Measurements from ENCODE around the gene MLEC. TPM values are rescaled to one million over a fixed set of nuclear protein-coding genes. Genes with fewer than 3 reads are reported as not detected.

MLEC gene
- total and polyA plus RNA-seq, 5 donors from 2014 or later = 28.2 to 61.4 (median 42.3) TPM

DNA sequence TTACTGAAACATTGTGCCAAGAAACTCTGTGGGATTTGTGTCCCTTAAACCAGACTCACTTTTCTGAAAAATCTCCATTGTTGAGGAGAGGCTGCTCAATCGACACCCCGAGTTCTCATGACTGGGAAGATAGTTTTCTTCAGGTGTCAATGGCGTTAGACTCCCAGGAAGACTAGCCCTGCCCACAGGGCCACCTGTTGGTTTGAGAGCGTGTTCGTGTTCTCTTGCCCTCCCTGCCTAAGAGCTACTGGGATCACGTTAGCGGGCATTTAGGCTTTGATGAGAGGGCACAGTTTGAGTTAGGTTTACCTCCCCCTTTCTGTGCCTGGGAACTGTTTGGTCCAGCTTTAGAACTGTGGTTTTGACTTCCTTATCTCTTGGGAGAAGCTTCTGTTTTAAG lies 12.6 kb downstream of the MLEC start:
- Histone ChIP-seq H3K4me3 (ENCODE audit: low read depth, low read length) (no peak overlapping the region), H3K9me3 (ENCODE audit: control insufficient read depth in 2 of 2, low read length in 2 of 2) (no peaks in the 10 kb centered on the region), H3K4me1 (ENCODE audit: control insufficient read depth, insufficient read depth, low read length, poor library complexity, severe bottlenecking) (no peaks in the 10 kb centered on the region), H3K27me3 (ENCODE audit: control insufficient read depth, insufficient read depth, low read length) (no peaks in the 10 kb centered on the region), H3K27ac (ENCODE audit: insufficient read depth, low read length, poor library complexity, severe bottlenecking) (no peak overlapping the region), H3K36me3 (ENCODE audit: control insufficient read depth, insufficient read depth, low read length) (peaks cover 67% of the 10 kb centered on the region)
- H3K27ac Mint-ChIP-seq = peak overlapping the region in 1 of 3 donors; percentile 52
- DNase-seq (no peak), ATAC-seq (ENCODE audit: low read depth in 2 of 2) (no peak)
- H3K27me3 Mint-ChIP-seq = no peaks in the 10 kb centered on the region
- peaks cover 49% of the 10 kb centered on the region for H3K36me3 Mint-ChIP-seq
- H3K4me3 Mint-ChIP-seq = no peak overlapping the region
- peaks cover 0 to 7% (median 1%) of the 10 kb centered on the region in 4 donors for H3K4me1 Mint-ChIP-seq
- H3K9me3 Mint-ChIP-seq = no peaks in the 10 kb centered on the region

GRCh38 chr12:120700886-120701285 lies 13.9 kb downstream of the MLEC start:
- peaks cover 0 to 3% (median 0%) of the 10 kb centered on the region in 4 donors for H3K4me1 Mint-ChIP-seq
- H3K36me3 Mint-ChIP-seq = peaks cover 36% of the 10 kb centered on the region
- no peaks in the 10 kb centered on the region for H3K27me3 ChIP-seq (ENCODE audit: control insufficient read depth, insufficient read depth, low read length)
- peak overlapping the region in 2 of 3 donors; percentile 53 to 92 for H3K27ac Mint-ChIP-seq
- H3K4me3 Mint-ChIP-seq = no peak overlapping the region
- H3K9me3 Mint-ChIP-seq = no peaks in the 10 kb centered on the region
- no peaks in the 10 kb centered on the region for H3K4me1 ChIP-seq (ENCODE audit: control insufficient read depth, insufficient read depth, low read length, poor library complexity, severe bottlenecking)
- DNase-seq (no peak), ATAC-seq (ENCODE audit: low read depth in 2 of 2) (no peak)
- H3K9me3 ChIP-seq (ENCODE audit: control insufficient read depth in 2 of 2, low read length in 2 of 2) = no peaks in the 10 kb centered on the region
- H3K36me3 ChIP-seq (ENCODE audit: control insufficient read depth, insufficient read depth, low read length) = peaks cover 53% of the 10 kb centered on the region
- H3K4me3 ChIP-seq (ENCODE audit: low read depth, low read length) = no peak overlapping the region
- H3K27me3 Mint-ChIP-seq = no peaks in the 10 kb centered on the region
- no peak overlapping the region for H3K27ac ChIP-seq (ENCODE audit: insufficient read depth, low read length, poor library complexity, severe bottlenecking)

GRCh38 chr12:120702637-120703036 lies 15.7 kb downstream of the MLEC start:
- Mint-ChIP-seq H3K27ac (no peak overlapping the region), H3K4me3 (no peak overlapping the region)

GRCh38 chr12:120703311-120703942 lies 16.5 kb downstream of the MLEC start:
- no peak for ATAC-seq (ENCODE audit: low read depth in 2 of 2)
- Histone ChIP-seq H3K4me3 (ENCODE audit: low read depth, low read length) (no peak overlapping the region), H3K9me3 (ENCODE audit: control insufficient read depth in 2 of 2, low read length in 2 of 2) (no peaks in the 10 kb centered on the region), H3K4me1 (ENCODE audit: control insufficient read depth, insufficient read depth, low read length, poor library complexity, severe bottlenecking) (no peaks in the 10 kb centered on the region), H3K36me3 (ENCODE audit: control insufficient read depth, insufficient read depth, low read length) (peaks cover 37% of the 10 kb centered on the region), H3K27me3 (ENCODE audit: control insufficient read depth, insufficient read depth, low read length) (no peaks in the 10 kb centered on the region), H3K27ac (ENCODE audit: insufficient read depth, low read length, poor library complexity, severe bottlenecking) (no peak overlapping the region)
- Mint-ChIP-seq H3K4me1 (no peaks in the 10 kb centered on the region), H3K4me3 (no peak overlapping the region), H3K27ac (no peak overlapping the region), H3K27me3 (no peaks in the 10 kb centered on the region), H3K36me3 (peaks cover 22% of the 10 kb centered on the region), H3K9me3 (no peaks in the 10 kb centered on the region)
- DNase-seq = no peak

More at GRCh38 chr12:120702637-120703036, 15.7 kb downstream of the MLEC start:
- Mint-ChIP-seq H3K36me3 (peaks cover 22% of the 10 kb centered on the region), H3K27me3 (no peaks in the 10 kb centered on the region), H3K9me3 (no peaks in the 10 kb centered on the region), H3K4me1 (no peaks in the 10 kb centered on the region)
- no peaks in the 10 kb centered on the region for H3K27me3 ChIP-seq (ENCODE audit: control insufficient read depth, insufficient read depth, low read length)
- no peak for ATAC-seq (ENCODE audit: low read depth in 2 of 2)
- H3K4me1 ChIP-seq (ENCODE audit: control insufficient read depth, insufficient read depth, low read length, poor library complexity, severe bottlenecking) = no peaks in the 10 kb centered on the region
- no peak overlapping the region for H3K4me3 ChIP-seq (ENCODE audit: low read depth, low read length)
- no peak for DNase-seq
- H3K9me3 ChIP-seq (ENCODE audit: control insufficient read depth in 2 of 2, low read length in 2 of 2) = no peaks in the 10 kb centered on the region
- peaks cover 37% of the 10 kb centered on the region for H3K36me3 ChIP-seq (ENCODE audit: control insufficient read depth, insufficient read depth, low read length)
- no peak overlapping the region for H3K27ac ChIP-seq (ENCODE audit: insufficient read depth, low read length, poor library complexity, severe bottlenecking)

DNA sequence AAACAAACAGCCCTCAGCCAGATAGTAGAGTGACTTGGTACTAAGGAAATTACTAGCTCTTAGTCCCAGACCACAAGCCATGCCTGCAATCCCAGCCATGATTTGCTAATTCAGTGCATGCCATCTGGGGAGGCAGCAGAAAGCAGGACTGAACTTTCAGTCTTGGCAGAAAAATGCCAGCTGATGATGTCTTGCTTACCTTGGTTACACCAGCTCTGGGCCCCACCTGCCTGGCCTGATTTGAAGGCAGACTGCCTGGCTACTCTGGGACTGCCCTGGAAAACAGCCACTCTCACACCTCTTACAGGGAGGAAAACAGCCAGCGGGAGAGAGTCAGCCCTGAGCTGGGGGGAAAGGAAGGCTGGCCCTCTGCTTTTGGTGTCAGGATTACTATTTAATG lies 18.7 kb downstream of the MLEC start:
- ATAC-seq (ENCODE audit: low read depth in 2 of 2) = no peak
- peaks cover 8% of the 10 kb centered on the region for H3K4me1 ChIP-seq (ENCODE audit: control insufficient read depth, insufficient read depth, low read length, poor library complexity, severe bottlenecking)
- H3K9me3 Mint-ChIP-seq = no peaks in the 10 kb centered on the region
- H3K27ac Mint-ChIP-seq = no peak overlapping the region
- H3K27me3 Mint-ChIP-seq = no peaks in the 10 kb centered on the region
- no peak overlapping the region for H3K4me3 ChIP-seq (ENCODE audit: low read depth, low read length)
- DNase-seq = no peak
- H3K36me3 ChIP-seq (ENCODE audit: control insufficient read depth, insufficient read depth, low read length) = peaks cover 15% of the 10 kb centered on the region
- no peak overlapping the region for H3K27ac ChIP-seq (ENCODE audit: insufficient read depth, low read length, poor library complexity, severe bottlenecking)
- no peaks in the 10 kb centered on the region for H3K9me3 ChIP-seq (ENCODE audit: control insufficient read depth in 2 of 2, low read length in 2 of 2)
- no peak overlapping the region for H3K4me3 Mint-ChIP-seq
- peaks cover 2 to 7% (median 5%) of the 10 kb centered on the region in 4 donors for H3K4me1 Mint-ChIP-seq
- peaks cover 16% of the 10 kb centered on the region for H3K36me3 Mint-ChIP-seq
- no peaks in the 10 kb centered on the region for H3K27me3 ChIP-seq (ENCODE audit: control insufficient read depth, insufficient read depth, low read length)

DNA sequence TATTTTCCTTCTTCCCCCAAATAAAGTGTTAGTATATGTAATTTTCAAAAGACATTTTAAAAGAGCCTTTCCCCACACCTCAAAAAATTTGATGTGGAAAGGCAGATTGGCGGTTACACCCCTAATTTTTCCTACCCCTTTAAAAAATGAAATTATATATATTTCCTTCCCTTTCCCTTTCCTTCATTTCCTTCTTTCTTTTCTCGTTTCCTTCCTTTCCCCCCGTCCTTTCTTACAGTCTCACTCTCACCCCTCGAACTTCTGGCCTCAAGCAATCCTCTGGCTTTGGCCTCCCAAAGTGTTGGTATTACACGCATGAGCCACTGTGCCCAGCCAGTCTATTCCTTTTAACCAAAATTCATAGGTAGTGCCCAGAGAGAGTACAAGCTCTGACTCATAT lies 19.1 kb downstream of the MLEC start:
- no peak for DNase-seq
- Mint-ChIP-seq H3K27me3 (no peaks in the 10 kb centered on the region), H3K9me3 (no peaks in the 10 kb centered on the region), H3K4me3 (peak overlapping the region in 1 of 4 donors; percentile 13), H3K36me3 (peaks cover 11% of the 10 kb centered on the region), H3K27ac (no peak overlapping the region), H3K4me1 (peaks cover 2 to 8% (median 5%) of the 10 kb centered on the region in 4 donors)
- peaks cover 11% of the 10 kb centered on the region for H3K4me1 ChIP-seq (ENCODE audit: control insufficient read depth, insufficient read depth, low read length, poor library complexity, severe bottlenecking)
- H3K36me3 ChIP-seq (ENCODE audit: control insufficient read depth, insufficient read depth, low read length) = peaks cover 11% of the 10 kb centered on the region
- H3K9me3 ChIP-seq (ENCODE audit: control insufficient read depth in 2 of 2, low read length in 2 of 2) = no peaks in the 10 kb centered on the region
- no peak overlapping the region for H3K27ac ChIP-seq (ENCODE audit: insufficient read depth, low read length, poor library complexity, severe bottlenecking)
- H3K27me3 ChIP-seq (ENCODE audit: control insufficient read depth, insufficient read depth, low read length) = no peaks in the 10 kb centered on the region
- no peak for ATAC-seq (ENCODE audit: low read depth in 2 of 2)
- no peak overlapping the region for H3K4me3 ChIP-seq (ENCODE audit: low read depth, low read length)

DNA sequence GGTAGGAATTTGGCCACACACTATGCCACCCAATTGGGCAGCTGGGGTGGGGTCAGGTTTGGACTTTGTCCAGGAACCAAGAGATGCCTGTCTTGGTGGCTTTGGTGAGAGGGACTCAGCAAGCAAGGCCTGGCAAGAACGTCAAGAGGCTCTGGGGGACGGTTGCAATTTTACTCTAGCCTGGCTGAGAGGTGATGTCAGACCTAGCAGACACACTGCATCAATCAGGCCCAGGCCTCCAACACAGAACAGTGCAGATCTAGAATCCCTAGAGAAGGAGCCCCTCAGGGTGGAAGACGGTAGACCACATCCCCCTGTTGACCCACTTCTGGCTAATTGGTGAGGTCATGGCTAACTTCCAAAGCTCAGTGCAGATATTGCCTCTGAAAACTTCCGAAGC lies 21.7 kb downstream of the MLEC start:
- H3K9me3 ChIP-seq (ENCODE audit: control insufficient read depth in 2 of 2, low read length in 2 of 2) = no peaks in the 10 kb centered on the region
- ATAC-seq (ENCODE audit: low read depth in 2 of 2) (no peak), DNase-seq (no peak)
- Mint-ChIP-seq H3K4me3 (peak overlapping the region; percentile 7 to 93 (median 63)), H3K9me3 (no peaks in the 10 kb centered on the region), H3K27me3 (no peaks in the 10 kb centered on the region), H3K4me1 (peaks cover 13 to 31% (median 22%) of the 10 kb centered on the region in 4 donors), H3K27ac (no peak overlapping the region), H3K36me3 (peaks cover 3% of the 10 kb centered on the region)
- H3K36me3 ChIP-seq (ENCODE audit: control insufficient read depth, insufficient read depth, low read length) = peaks cover 3% of the 10 kb centered on the region
- no peak overlapping the region for H3K27ac ChIP-seq (ENCODE audit: insufficient read depth, low read length, poor library complexity, severe bottlenecking)
- peaks cover 22% of the 10 kb centered on the region for H3K4me1 ChIP-seq (ENCODE audit: control insufficient read depth, insufficient read depth, low read length, poor library complexity, severe bottlenecking)
- no peak overlapping the region for H3K4me3 ChIP-seq (ENCODE audit: low read depth, low read length)
- H3K27me3 ChIP-seq (ENCODE audit: control insufficient read depth, insufficient read depth, low read length) = no peaks in the 10 kb centered on the region

Measured in CD4-positive, CD25-positive, alpha-beta regulatory T cell (primary cell).